Measurements from ENCODE around the gene PSMB5.

GRCh38 chr14:23043145-23043544 lies 8.4 kb upstream of the PSMB5 start:
- TF ChIP-seq EP300 (IDR thresholded peaks at IDR 0.05) (no peak), CTCF (IDR thresholded peaks at IDR 0.05) (no peak)
